Dedifferentiated amniotic fluid mesenchymal stem cell (primary cell): ENCODE results near the gene PRAMEF11.
"Not testable (repeated sequence)": the region's sequence is repeated elsewhere in the genome, so short reads cannot be mapped to it uniquely, and the experiment has no call there.

Source experiments
- DNase-seq: peaks from one replicate; pipeline ENCODE4 v3.0.0-alpha.2; 2016; ENCODE audit errors: extremely low spot score

PRAMEF11 gene

GRCh38 chr1:12831310-12831709 lies at the start of gene PRAMEF11:
Gene PRAMEF11 (minus strand): TSS chr1:12831410. CDS start chr1:12828789, 2,621 bp downstream.
- not testable (repeated sequence) for DNase-seq

DNA sequence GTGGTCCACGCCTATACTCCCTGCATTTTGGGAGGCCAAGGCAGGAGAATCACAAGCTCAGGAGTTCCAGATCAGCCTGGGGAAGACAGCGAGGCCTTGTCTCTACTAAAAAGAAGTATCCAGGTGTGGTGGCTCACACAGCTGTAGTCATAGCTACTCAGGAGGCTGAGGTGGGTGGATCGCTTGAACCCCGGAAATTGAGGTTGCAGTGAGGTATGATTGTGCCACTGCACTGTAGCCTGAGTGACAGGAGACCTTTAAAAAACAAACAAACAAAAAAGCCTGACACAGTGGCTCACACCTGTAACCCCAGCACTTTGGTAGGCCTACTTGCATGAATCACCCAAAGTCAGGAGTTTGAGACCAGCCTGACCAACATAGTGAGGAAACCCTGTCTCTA lies 47.2 kb upstream of the PRAMEF11 start:
- DNase-seq: not testable (repeated sequence)

- not testable (repeated sequence) for DNase-seq
Measured at GRCh38 chr1:12863131-12863880, 32.1 kb upstream of the PRAMEF11 start.

DNA sequence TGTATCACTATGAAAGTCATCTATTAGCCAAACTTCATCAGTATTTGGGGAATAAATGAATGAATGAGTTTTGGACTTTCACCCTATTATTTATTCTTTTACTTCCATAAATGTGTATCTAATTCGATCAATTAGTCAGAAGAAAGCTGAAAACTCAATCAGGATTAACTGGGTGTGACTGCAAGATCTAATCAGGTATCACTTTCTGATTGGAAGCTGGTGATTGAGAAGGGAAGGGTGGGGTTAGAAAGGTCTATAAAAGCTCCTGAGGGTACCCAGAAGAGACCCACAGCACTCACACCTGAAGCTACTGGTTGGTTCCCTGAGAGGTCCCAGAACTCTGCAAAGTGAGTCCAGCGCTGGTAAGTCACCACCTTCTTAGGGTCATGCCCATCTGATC lies 25.6 kb upstream of the PRAMEF11 start, which contains the start of gene PRAMEF2:
Gene PRAMEF2, plus strand, starts transcription at position 301 of the 400 bp plus-strand sequence. CDS start 1,924 bp downstream, outside the sequence.
- not testable (repeated sequence) for DNase-seq

GRCh38 chr1:12851779-12852178 lies 20.6 kb upstream of the PRAMEF11 start:
- no peak for DNase-seq

- not testable (repeated sequence) for DNase-seq
Measured at GRCh38 chr1:12848620-12849019, 17.4 kb upstream of the PRAMEF11 start, which contains the start of gene HNRNPCL1. Gene HNRNPCL1 (minus strand): TSS chr1:12848720. CDS start chr1:12848289, 431 bp downstream.

DNA sequence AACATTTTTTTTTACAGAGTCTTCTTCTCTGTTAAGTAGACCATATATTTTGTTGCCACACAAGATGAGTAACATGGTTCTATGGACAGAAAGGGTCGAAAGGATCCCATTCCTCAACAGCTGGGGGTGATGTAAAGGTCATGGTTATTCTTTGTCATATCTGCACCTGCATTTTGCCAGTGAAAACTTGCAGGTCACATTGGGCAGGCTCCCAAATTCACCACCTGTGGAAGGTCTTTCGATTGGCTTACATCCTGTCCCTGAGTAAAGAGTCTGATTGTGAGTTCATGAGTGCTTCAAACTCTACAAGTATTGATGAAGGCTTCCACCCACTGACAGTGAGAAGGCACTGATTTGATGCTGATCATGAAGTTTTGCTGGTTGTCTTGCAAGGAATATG lies 2.0 kb upstream of the PRAMEF11 start:
- not testable (repeated sequence) for DNase-seq

- DNase-seq: not testable (repeated sequence)
Measured at GRCh38 chr1:12819061-12819460, 12.1 kb downstream of the PRAMEF11 start.

GRCh38 chr1:12811409-12811784 lies 19.8 kb downstream of the PRAMEF11 start:
- DNase-seq: no peak

- DNase-seq: no peak
Measured at GRCh38 chr1:12810691-12811408, 20.4 kb downstream of the PRAMEF11 start.

DNA sequence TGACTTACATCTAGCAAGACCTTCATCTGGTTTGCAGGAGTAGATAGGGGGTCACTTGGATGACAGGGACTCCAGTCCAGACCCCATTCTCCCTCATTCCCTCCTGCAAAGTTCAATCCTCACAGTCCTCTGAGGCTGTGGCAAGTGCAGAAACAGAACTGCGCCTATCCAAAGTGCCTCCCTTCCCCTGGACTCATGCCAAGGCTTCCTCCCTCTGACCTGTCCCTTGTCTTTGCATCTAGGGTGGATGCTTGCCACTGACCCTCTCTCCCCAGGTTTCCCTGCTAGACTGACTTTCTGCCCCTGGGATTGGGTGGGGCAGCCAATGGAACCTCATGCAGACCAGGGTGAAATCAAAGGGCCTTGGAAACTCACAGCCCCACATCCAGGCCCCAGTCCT lies 21.3 kb downstream of the PRAMEF11 start:
- DNase-seq: no peak

- no peak for DNase-seq
Measured at GRCh38 chr1:12799730-12800129, 31.5 kb downstream of the PRAMEF11 start.

DNA sequence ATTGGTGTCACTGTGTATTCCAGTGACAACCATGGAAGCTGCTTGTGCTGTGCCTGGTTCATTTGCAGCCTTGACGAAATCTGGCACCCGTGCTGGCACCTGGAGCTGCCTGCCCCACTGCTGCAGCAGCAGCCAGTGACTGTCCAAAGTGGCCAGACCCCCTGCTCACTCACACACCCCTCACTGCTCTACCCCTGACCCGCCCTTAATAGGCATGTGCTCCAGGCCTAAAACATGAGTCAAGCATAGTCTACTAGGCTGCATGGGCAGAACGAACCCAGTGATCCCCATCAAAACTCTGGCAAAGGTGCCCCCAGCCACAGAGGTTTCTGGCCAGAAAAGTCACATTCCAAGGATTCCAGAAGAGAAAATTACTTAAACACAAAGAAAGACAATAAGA lies 32.3 kb downstream of the PRAMEF11 start:
- DNase-seq: no peak

DNA sequence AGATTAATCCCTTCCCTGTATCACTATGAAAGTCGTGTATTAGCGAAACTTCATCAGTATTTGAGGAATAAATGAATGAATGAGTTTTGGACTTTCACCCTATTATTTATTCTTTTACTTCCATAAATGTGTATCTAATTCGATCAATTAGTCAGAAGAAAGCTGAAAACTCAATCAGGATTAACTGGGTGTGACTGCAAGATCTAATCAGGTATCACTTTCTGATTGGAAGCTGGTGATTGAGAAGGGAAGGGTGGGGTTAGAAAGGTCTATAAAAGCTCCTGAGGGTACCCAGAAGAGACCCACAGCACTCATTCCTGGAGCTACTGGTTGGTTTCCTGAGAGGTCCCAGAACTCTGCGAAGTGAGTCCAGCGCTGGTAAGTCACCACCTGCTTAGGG lies 40.1 kb downstream of the PRAMEF11 start, which contains the start of gene PRAMEF1:
Gene PRAMEF1, plus strand, starts transcription at position 301 of the 400 bp plus-strand sequence. CDS start 1,831 bp downstream, outside the sequence.
- DNase-seq: not testable (repeated sequence)

- not testable (repeated sequence) for DNase-seq
Measured at GRCh38 chr1:12784729-12785128, 46.5 kb downstream of the PRAMEF11 start.

DNA sequence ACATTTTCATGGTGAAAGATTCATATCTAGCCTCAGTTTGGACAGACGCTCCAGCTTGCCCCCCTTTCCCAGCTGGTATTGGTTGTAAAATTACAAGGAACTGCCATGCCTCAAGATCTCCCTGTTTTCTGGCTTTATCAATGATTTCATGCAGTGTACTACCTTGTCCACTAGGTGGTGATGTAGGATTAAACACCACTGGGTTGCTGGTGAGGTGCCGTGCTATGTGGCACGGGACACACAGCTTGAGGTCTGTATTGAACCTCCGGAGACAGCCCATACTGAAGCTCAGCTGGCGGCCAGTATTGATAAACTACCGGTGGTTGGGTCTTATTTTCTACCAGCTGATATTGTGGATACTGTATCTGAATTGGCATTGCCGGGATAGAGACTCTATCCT lies 47.4 kb downstream of the PRAMEF11 start:
- DNase-seq: not testable (repeated sequence)

- not testable (repeated sequence) for DNase-seq
Measured at GRCh38 chr1:12781488-12781887, 49.7 kb downstream of the PRAMEF11 start.

DNA sequence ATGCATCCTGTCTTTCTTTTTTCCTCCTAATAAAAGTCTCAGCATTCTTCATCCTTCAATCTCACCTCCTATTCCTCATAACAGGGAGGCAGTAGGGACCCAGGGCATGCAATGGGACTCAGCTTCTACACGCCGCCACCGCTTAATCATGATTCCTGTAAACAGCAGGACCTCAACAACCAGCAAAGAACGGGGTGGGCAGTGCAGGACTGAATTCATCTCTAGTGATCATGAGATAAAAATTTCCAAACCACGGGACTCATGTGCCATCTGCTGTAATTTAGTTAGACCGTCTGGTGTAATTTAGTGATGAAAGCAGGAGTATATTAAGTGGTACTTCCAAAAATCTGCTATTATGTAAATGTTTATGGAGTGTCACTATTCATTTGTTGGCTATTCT lies 52.3 kb downstream of the PRAMEF11 start:
- no peak for DNase-seq

DNA sequence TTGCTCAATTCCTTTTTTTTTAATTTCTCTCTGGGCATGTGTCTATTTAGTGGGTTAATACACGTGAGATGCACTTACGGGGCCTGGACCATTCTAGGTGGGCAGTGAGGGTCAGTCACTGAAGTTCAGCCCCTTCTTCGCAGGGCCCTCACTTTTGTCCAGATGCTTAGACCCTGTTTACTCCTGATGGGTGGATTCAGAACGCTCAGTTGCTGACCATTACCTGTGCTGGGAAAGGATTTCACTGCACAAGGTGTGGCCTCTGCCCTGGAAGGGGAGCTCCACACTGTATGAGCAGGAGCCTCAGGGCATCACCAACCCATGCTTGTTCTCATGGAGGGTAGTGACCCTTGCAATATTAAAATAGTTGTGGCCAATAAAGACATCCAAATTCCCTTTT lies 53.1 kb downstream of the PRAMEF11 start:
- no peak for DNase-seq

- DNase-seq: no peak
Measured at GRCh38 chr1:12776801-12777557, 54.2 kb downstream of the PRAMEF11 start.

DNA sequence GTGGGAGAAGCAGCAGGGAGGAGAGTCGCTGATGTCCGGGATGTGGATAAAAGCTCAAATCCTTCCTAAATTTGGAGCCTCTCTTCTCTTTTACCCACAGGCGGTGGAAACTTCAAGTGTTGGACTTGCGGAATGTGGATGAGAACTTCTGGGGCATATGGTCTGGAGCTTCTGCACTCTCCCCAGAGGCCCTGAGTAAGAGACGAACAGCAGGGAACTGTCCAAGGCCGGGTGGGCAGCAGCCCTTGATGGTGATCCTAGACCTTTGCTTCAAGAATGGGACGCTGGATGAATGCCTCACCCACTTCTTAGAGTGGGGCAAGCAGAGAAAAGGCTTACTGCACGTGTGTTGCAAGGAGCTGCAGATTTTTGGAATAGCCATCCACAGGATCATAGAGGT lies 55.8 kb downstream of the PRAMEF11 start:
- DNase-seq: no peak

DNA sequence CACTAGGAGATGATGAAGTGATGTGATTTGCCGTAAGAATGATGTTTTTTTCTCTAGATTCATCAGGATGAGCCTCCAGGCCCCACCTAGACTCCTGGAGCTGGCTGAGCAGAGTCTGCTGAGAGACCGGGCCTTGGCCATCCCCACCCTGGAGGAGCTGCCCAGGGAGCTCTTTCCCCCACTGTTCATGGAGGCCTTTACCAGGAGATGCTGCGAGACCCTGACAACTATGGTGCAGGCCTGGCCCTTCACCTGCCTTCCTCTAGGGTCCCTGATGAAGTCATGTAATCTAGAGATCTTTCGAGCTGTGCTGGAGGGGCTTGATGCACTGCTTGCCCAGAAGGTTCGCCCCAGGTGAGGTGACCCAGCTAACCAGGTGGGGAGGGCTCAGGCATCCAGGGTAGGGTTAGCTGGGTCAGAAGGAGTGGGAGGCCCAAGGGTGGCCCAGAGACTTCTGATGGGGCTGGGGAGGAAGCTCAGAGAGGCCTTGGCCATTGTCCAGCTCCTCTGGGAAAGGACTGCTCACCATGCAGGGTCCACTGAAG lies 56.3 kb downstream of the PRAMEF11 start:
- DNase-seq: no peak
